ENCODE results near the gene PTPRM. TPM values are rescaled to one million over a fixed set of nuclear protein-coding genes. Genes with fewer than 3 reads are reported as not detected.

Gene PTPRM
- total RNA-seq, 1 experiment from 2014 or later = 11.1 TPM

- TF ChIP-seq ZNF425 (CRISPR knock-in tag; conservative IDR thresholded peaks at IDR 0.05) (no peak), FOXJ3 (CRISPR knock-in tag; IDR thresholded peaks at IDR 0.05; ENCODE audit: borderline replicate concordance) (no peak), GTF2I (CRISPR knock-in tag; conservative IDR thresholded peaks at IDR 0.05) (no peak), KAT7 (CRISPR knock-in tag; IDR thresholded peaks at IDR 0.05; ENCODE audit: borderline replicate concordance) (no peak), MXD4 (CRISPR knock-in tag; IDR thresholded peaks at IDR 0.05; ENCODE audit: borderline replicate concordance) (no peak), ZSCAN18 (CRISPR knock-in tag; IDR thresholded peaks at IDR 0.05) (no peak), SOX15 (CRISPR knock-in tag; IDR thresholded peaks at IDR 0.05) (no peak)
These were observed 387.1 kb downstream of the PTPRM start (continued) for GRCh38 chr18:7954238-7954637.

- ATAC-seq = no peak
- H3K4me1 Mint-ChIP-seq = peaks cover 14% of the 10 kb centered on the region
- TF ChIP-seq IRF2 (CRISPR knock-in tag; IDR thresholded peaks at IDR 0.05; ENCODE audit: borderline replicate concordance, low read depth) = no peak
- TF ChIP-seq FOXK1 (CRISPR knock-in tag; IDR thresholded peaks at IDR 0.05) = no peak
- TF ChIP-seq IRF1 (CRISPR knock-in tag; IDR thresholded peaks at IDR 0.05) = no peak
- TF ChIP-seq ZNF317 (CRISPR knock-in tag; IDR thresholded peaks at IDR 0.05; ENCODE audit: borderline replicate concordance, low read depth) = no peak
- no peak for TF ChIP-seq CREB1 (CRISPR knock-in tag; IDR thresholded peaks at IDR 0.05)
- no peak for TF ChIP-seq ZNF532 (CRISPR knock-in tag; IDR thresholded peaks at IDR 0.05; ENCODE audit: borderline replicate concordance)
- TF ChIP-seq CBFB (CRISPR knock-in tag; IDR thresholded peaks at IDR 0.05; ENCODE audit: low read depth) = no peak
- no peak for TF ChIP-seq ETV6 (CRISPR knock-in tag; IDR thresholded peaks at IDR 0.05)
- TF ChIP-seq MAX (CRISPR knock-in tag; IDR thresholded peaks at IDR 0.05) = no peak
- no peak for TF ChIP-seq E2F4 (CRISPR knock-in tag; IDR thresholded peaks at IDR 0.05; ENCODE audit: borderline replicate concordance, low read depth)
- no peak for DNase-seq (ENCODE audit: low spot score)
- no peaks in the 10 kb centered on the region for H3K9me3 Mint-ChIP-seq
- POLR2A ChIA-PET = no interaction called here
- H3K27me3 Mint-ChIP-seq (ENCODE audit: low read depth) = no peaks in the 10 kb centered on the region
- no peak overlapping the region for H3K4me3 Mint-ChIP-seq
- no peaks in the 10 kb centered on the region for H3K36me3 Mint-ChIP-seq
- H3K27ac Mint-ChIP-seq = no peak overlapping the region
- CTCF ChIA-PET = no interaction called here
These were observed 388.1 kb downstream of the PTPRM start for GRCh38 chr18:7955175-7955574.
